HFFc6 (cell line): ENCODE measurements around the gene FAT3. TPM values are rescaled to one million over a fixed set of nuclear protein-coding genes. Genes with fewer than 3 reads are reported as not detected.

Experiments
- DNase-seq: peaks from one replicate; pipeline ENCODE4 v3.0.0-alpha.2; 2018
- H3K27ac Mint-ChIP-seq: 2 replicates; pipeline ENCODE4 v1.8.0; 2020; ENCODE audit warnings: mild to moderate bottlenecking, mixed read lengths
- H3K27me3 Mint-ChIP-seq: 2 replicates; pipeline ENCODE4 v1.8.0; 2021; ENCODE audit warnings: mild to moderate bottlenecking, moderate library complexity, mixed read lengths; ENCODE audit not compliant: insufficient read depth
- H3K36me3 Mint-ChIP-seq: 2 replicates; pipeline ENCODE4 v1.8.0; 2021; ENCODE audit warnings: low read depth, mixed read lengths
- H3K4me1 Mint-ChIP-seq: 2 replicates; pipeline ENCODE4 v1.8.0; 2020; ENCODE audit warnings: low read depth, mixed read lengths
- H3K4me3 Mint-ChIP-seq: 2 replicates; pipeline ENCODE4 v1.8.0; 2020; ENCODE audit warnings: mild to moderate bottlenecking, moderate library complexity, mixed read lengths
- H3K9me3 Mint-ChIP-seq: 2 replicates; pipeline ENCODE4 v1.8.0; 2020; ENCODE audit warnings: mild to moderate bottlenecking, mixed read lengths
- total RNA-seq, 6 experiments: library from RNA; stranded (reverse); fragmentation: NEBNext Ultra II Directional; extraction: Animal tissue kit (Norgen Biotek cat#: 25700); gene quantifications; 2 replicates in 1 of 6; 3 replicates in 5 of 6; pipeline ENCODE4 v1.2.3, GENCODE V29; 2021
- TF ChIP-seq, protein P1 (sequence below): fragments of 200-600 bp; sonication (generic); IDR thresholded peaks from 2 replicates; pipeline ENCODE4 v1.5.0; 2021; ENCODE audit warnings: antibody characterized with exemption, mild to moderate bottlenecking

FAT3 gene
- total RNA-seq, 6 experiments from 2014 or later: 0.20 to 3.2 (median 0.92) TPM

DNA sequence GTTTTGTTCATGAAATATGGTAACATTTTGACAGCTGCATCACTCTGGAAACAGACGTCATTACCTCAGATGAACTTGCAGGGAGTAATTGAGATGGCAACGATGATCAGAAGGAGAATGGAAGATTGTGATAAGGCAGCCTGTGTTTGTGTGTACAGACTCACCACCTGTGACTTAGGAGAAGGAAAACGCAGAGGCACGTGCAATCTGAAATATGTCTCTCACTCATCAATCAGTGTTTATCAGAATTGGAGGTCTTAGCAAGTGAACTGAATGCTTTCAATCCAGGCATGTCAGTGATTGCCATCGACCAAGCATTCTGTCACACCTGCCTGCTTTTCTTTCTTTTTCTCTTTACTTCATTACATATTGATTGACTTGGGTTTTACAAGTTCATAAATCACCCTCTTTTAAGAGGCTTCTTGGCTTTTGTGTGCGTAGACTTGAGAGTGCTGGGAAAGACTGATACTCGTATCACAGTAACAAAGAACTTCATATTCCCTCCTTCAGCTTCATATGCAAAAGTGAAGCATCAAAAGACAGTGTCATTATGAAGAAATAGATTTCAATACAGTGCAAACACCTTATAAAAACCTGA lies 24.6 kb downstream of the FAT3 start:
- H3K4me3 Mint-ChIP-seq: no peak overlapping the region
- H3K27me3 Mint-ChIP-seq: no peaks in the 10 kb centered on the region; the same call in 1 of the 2 replicates
- 0 out of 2 replicates have a peak, but pooled peaks cover 4% of the 10 kb centered on the region for H3K9me3 Mint-ChIP-seq
- no peak for DNase-seq
- no peaks in the 10 kb centered on the region for H3K36me3 Mint-ChIP-seq
- H3K27ac Mint-ChIP-seq: no peak overlapping the region
- H3K4me1 Mint-ChIP-seq: peaks cover 26% of the 10 kb centered on the region
- TF ChIP-seq, protein P1, sequence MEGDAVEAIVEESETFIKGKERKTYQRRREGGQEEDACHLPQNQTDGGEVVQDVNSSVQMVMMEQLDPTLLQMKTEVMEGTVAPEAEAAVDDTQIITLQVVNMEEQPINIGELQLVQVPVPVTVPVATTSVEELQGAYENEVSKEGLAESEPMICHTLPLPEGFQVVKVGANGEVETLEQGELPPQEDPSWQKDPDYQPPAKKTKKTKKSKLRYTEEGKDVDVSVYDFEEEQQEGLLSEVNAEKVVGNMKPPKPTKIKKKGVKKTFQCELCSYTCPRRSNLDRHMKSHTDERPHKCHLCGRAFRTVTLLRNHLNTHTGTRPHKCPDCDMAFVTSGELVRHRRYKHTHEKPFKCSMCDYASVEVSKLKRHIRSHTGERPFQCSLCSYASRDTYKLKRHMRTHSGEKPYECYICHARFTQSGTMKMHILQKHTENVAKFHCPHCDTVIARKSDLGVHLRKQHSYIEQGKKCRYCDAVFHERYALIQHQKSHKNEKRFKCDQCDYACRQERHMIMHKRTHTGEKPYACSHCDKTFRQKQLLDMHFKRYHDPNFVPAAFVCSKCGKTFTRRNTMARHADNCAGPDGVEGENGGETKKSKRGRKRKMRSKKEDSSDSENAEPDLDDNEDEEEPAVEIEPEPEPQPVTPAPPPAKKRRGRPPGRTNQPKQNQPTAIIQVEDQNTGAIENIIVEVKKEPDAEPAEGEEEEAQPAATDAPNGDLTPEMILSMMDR: no peak

DNA sequence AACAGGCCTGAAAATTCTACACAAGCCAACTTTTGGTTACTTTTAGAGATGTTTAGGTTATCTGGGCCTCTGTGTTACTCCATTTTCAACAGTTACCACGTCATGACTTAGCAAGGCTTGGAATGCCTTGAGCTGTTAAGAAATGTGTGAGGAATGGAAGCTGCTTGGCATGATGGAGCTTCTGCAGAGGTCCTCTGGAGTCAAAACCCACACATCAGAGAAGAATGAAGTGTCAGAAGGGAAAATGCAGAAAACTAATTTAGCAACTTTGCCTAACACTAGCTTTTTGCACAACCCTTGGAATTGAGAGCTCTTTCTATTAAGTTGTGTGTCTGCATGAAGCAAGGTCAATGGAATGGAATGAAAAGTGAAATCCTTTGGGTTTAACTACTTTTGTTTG lies 27.4 kb downstream of the FAT3 start:
- Mint-ChIP-seq H3K27me3 (no peaks in the 10 kb centered on the region), H3K36me3 (no peaks in the 10 kb centered on the region), H3K4me3 (no peak overlapping the region), H3K9me3 (0 out of 2 replicates have a peak, but pooled peaks cover 4% of the 10 kb centered on the region), H3K4me1 (peaks cover 33% of the 10 kb centered on the region), H3K27ac (peak overlapping the region; percentile 1; the same call in 1 of the 2 replicates)
- TF ChIP-seq, protein P1: no peak
- DNase-seq: peak; percentile 49

DNA sequence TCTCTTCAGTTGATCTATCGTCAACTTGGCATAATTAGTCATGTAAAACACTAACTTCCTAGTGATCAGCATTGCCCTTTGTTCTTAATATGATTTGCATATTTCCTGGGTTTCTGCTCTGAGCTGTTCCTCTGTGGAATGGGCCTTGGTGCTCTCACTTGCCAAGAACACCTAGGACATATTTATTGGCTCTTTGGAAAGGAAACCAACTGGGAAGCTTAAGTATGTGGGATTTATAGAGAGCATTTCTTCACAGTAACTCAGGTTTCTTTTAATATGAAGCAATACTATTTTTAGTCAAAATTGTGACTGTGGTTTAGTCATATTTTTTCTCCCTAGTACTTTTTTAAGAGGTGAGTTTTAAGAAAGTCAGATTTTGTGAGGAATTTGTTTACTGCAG lies 28.8 kb downstream of the FAT3 start:
- no peak for DNase-seq
- Mint-ChIP-seq H3K4me1 (peaks cover 44% of the 10 kb centered on the region), H3K27me3 (no peaks in the 10 kb centered on the region), H3K27ac (no peak overlapping the region; the same call in 1 of the 2 replicates), H3K4me3 (no peak overlapping the region; the same call in 1 of the 2 replicates), H3K36me3 (no peaks in the 10 kb centered on the region), H3K9me3 (0 out of 2 replicates have a peak, but pooled peaks cover 4% of the 10 kb centered on the region)
- TF ChIP-seq, protein P1: no peak

DNA sequence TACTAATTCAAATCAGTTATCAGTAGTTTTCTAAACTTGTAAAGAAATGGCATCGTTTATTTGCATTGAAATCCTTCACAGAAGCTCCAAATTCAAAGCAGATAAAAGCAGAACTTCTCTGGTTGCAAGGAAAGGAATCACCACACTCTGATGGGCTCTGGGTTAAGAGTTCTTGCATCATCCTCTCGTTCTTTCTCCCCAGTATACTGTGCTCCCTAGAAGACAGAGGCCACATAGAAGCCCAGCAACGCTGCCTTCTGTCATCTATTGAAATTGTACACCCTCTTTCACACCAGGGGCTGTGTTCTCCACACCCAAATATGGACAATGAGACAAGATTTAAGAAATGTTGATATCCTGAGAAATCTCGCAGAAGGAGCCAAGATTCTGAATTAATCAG lies 29.3 kb downstream of the FAT3 start:
- 0 out of 2 replicates have a peak, but pooled peaks cover 4% of the 10 kb centered on the region for H3K9me3 Mint-ChIP-seq
- TF ChIP-seq, protein P1: no peak
- no peak for DNase-seq
- no peaks in the 10 kb centered on the region for H3K36me3 Mint-ChIP-seq
- peaks cover 44% of the 10 kb centered on the region for H3K4me1 Mint-ChIP-seq
- peak overlapping the region; percentile 53 for H3K27ac Mint-ChIP-seq
- no peak overlapping the region for H3K4me3 Mint-ChIP-seq
- no peaks in the 10 kb centered on the region for H3K27me3 Mint-ChIP-seq

DNA sequence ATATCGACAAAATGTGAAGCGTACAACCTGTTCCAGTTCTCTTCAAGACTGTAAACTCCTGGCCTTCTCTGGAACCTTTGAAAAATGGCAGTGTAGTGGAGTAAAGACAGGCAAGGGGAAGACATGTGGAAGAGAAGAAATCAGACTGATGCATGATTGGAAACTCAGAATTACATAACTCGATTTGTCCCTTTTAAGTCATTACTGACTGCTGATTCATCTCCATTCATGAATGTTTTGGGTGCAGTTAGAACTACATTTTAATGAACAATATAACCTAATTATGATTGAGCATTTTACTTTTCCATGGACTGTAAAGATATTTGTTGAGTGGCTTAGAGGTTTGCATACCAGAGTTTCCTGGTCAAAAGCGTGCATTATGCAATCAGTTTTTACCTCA lies 32.9 kb downstream of the FAT3 start:
- Mint-ChIP-seq H3K27ac (no peak overlapping the region), H3K27me3 (no peaks in the 10 kb centered on the region), H3K36me3 (no peaks in the 10 kb centered on the region), H3K9me3 (0 out of 2 replicates have a peak, but pooled peaks cover 4% of the 10 kb centered on the region), H3K4me1 (peaks cover 35% of the 10 kb centered on the region), H3K4me3 (no peak overlapping the region)
- no peak for DNase-seq
- TF ChIP-seq, protein P1: no peak
